ENCODE measurements around the gene PLAU. TPM values are rescaled to one million over a fixed set of nuclear protein-coding genes. Genes with fewer than 3 reads are reported as not detected.

Gene PLAU
- total RNA-seq, 1 experiment from 2014 or later = 8.3 TPM

GRCh38 chr10:73965890-73966768 lies 55.2 kb downstream of the PLAU start:
- POLR2A ChIA-PET (ENCODE audit: low non-redundant PET) = interaction anchor here (0.6 to 0.7 kb wide), 3 partner anchors 38 to 1272 kb away, joined by 3 to 12 read pairs (median 3); no protein-coding TSS in a partner anchor
- intact Hi-C loops (cut with micrococcal nuclease; ENCODE audit: unreplicated experiment) = loop anchor here (2.0 kb wide), 2 partner anchors 33 to 115 kb away; partner anchors contain the start of gene VCL
- TF ChIP-seq CTCF (conservative IDR thresholded peaks at IDR 0.05; ENCODE audit: low read depth, low read length) (no peak), EZH2 (IDR thresholded peaks at IDR 0.05; ENCODE audit: borderline replicate concordance, low read depth, low read length, poor library complexity, severe bottlenecking) (no peak)
- Histone ChIP-seq H3K4me1 (ENCODE audit: insufficient read depth, low read length, poor library complexity, severe bottlenecking) (peaks cover 46% of the 10 kb centered on the region), H3K4me3 (ENCODE audit: low read depth, low read length, poor library complexity, severe bottlenecking) (no peak overlapping the region), H3K9me3 (ENCODE audit: low read depth, low read length, poor library complexity, severe bottlenecking) (no peaks in the 10 kb centered on the region), H3K27me3 (replicated peaks; ENCODE audit: insufficient read depth, low read depth, low read length, poor library complexity) (no peaks in the 10 kb centered on the region), H3K36me3 (ENCODE audit: insufficient read depth, low read length, poor library complexity, severe bottlenecking) (no peaks in the 10 kb centered on the region), H3K27ac (ENCODE audit: low read depth, low read length, poor library complexity, severe bottlenecking) (peak overlapping the region; percentile 98)
- BruUV-seq (replicated peaks) = no TSS peak
- DNase-seq (ENCODE audit: low spot score) = peak; percentile 100
- CTCF ChIA-PET = interaction anchor here (2.5 kb wide), 1 partner anchor 114 kb away, joined by 11 read pairs; no protein-coding TSS in a partner anchor

- CTCF ChIA-PET = interaction anchor here (2.5 kb wide), 1 partner anchor 114 kb away, joined by 11 read pairs; no protein-coding TSS in a partner anchor
- intact Hi-C loops (cut with micrococcal nuclease; ENCODE audit: unreplicated experiment) = loop anchor here (2.0 kb wide), 2 partner anchors 32 to 114 kb away; partner anchors contain the start of gene VCL
- no peak overlapping the region for H3K4me3 ChIP-seq (ENCODE audit: low read depth, low read length, poor library complexity, severe bottlenecking)
- H3K9me3 ChIP-seq (ENCODE audit: low read depth, low read length, poor library complexity, severe bottlenecking) = no peaks in the 10 kb centered on the region
- TF ChIP-seq CTCF (conservative IDR thresholded peaks at IDR 0.05; ENCODE audit: low read depth, low read length) (no peak), EZH2 (IDR thresholded peaks at IDR 0.05; ENCODE audit: borderline replicate concordance, low read depth, low read length, poor library complexity, severe bottlenecking) (no peak)
- H3K36me3 ChIP-seq (ENCODE audit: insufficient read depth, low read length, poor library complexity, severe bottlenecking) = no peaks in the 10 kb centered on the region
- BruUV-seq (replicated peaks) = no TSS peak
- no peaks in the 10 kb centered on the region for H3K27me3 ChIP-seq (replicated peaks; ENCODE audit: insufficient read depth, low read depth, low read length, poor library complexity)
- DNase-seq (ENCODE audit: low spot score) = no peak
- peaks cover 54% of the 10 kb centered on the region for H3K4me1 ChIP-seq (ENCODE audit: insufficient read depth, low read length, poor library complexity, severe bottlenecking)
- H3K27ac ChIP-seq (ENCODE audit: low read depth, low read length, poor library complexity, severe bottlenecking) = peak overlapping the region; percentile 98
- POLR2A ChIA-PET (ENCODE audit: low non-redundant PET) = interaction anchor here (0.6 kb wide), 1 partner anchor 31 kb away, joined by 5 read pairs; the partner anchor contains the start of gene VCL
Observed at GRCh38 chr10:73967022-73967429, 56.1 kb downstream of the PLAU start.

Other genes starting within 250 kb of the PLAU start
- gene AGAP5, start 213.0 kb upstream of the PLAU start, total RNA-seq (2021) = 5.7 and 6.4 TPM in 2 replicates
- 71.2 and 74.9 TPM in 2 replicates for gene SEC24C, start 166.8 kb upstream of the PLAU start, total RNA-seq (2021)
- gene CHCHD1, start 129.1 kb upstream of the PLAU start, total RNA-seq (2021) = 37.5 and 37.7 TPM in 2 replicates
- gene ZSWIM8, start 125.5 kb upstream of the PLAU start, total RNA-seq (2021) = 71.3 and 81.1 TPM in 2 replicates
- gene NDST2, start 99.5 kb upstream of the PLAU start, total RNA-seq (2021) = 23.1 and 28.9 TPM in 2 replicates
- 32.7 and 40.3 TPM in 2 replicates for gene CAMK2G, start 36.6 kb upstream of the PLAU start, total RNA-seq (2021)
- 159 and 176 TPM in 2 replicates for gene VCL, start 87.0 kb downstream of the PLAU start, total RNA-seq (2021)
- gene AP3M1, start 239.7 kb downstream of the PLAU start, total RNA-seq (2021) = 63.7 and 68.3 TPM in 2 replicates
- 46.5 and 49.0 TPM in 2 replicates for gene ADK, start 240.1 kb downstream of the PLAU start, total RNA-seq (2021)

Data from A673 (cell line).